Measurements from ENCODE around the gene PRPF8.
"Not testable (repeated sequence)": the region's sequence is repeated elsewhere in the genome, so short reads cannot be mapped to it uniquely, and the experiment has no call there.

GRCh38 chr17:1708791-1709346 is 24.2 kb upstream of the PRPF8 start:
- not testable (repeated sequence) for TF ChIP-seq CTCF, POLR2A, POLR2AphosphoS5 (IDR thresholded peaks at IDR 0.05)
